ENCODE measurements around the gene INTS6.

Gene INTS6

GRCh38 chr13:51339354-51339753 is 113.5 kb downstream of the INTS6 start, which contains the start of gene SERPINE3:
TSS of gene SERPINE3 (plus strand) at chr13:51339691. CDS start at chr13:51341092, 1,401 bp downstream.
- H3K4me3 ChIP-seq, result no peak within 1 kb of the TSS
- H3K27me3 ChIP-seq, result no peaks in the 10 kb centered on the region
- H3K27ac ChIP-seq, result no peak within 1 kb of the TSS
- H3K9ac ChIP-seq, result no peak within 1 kb of the TSS
- H3K9me3 ChIP-seq (replicated peaks in 1 of 11), result no peaks in the 10 kb centered on the region
- no peaks in the 10 kb centered on the region for H4K20me1 ChIP-seq
- no peaks in the 10 kb centered on the region for H3K4me1 ChIP-seq
- H3K4me2 ChIP-seq, result no peak within 1 kb of the TSS
- H3K36me3 ChIP-seq, result no peaks in the 10 kb centered on the region
- no peak for TF ChIP-seq Cebpa-rat (IDR thresholded peaks at IDR 0.05)

DNA sequence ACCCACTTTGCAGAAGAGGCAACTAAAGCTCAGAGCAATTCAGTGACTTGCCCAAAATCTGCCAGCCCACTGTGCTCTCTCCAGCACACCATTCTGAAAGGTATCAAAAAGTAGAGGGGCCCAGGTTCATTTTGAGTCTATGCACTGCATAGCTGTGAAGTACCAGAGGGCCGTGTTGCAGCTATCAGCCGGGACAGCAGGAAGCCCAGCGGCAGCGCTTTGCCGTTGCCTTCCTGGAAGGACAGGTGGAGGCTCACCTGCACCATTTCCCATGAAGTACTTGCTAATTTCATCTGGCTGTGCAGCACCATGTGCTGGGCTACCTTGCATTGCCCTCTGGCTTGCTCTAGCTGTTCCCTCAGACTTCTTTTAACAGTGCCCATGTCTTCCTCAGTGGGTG is 116.1 kb downstream of the INTS6 start:
- Histone ChIP-seq H3K36me3 (no peaks in the 10 kb centered on the region), H3K9ac (no peak overlapping the region), H3K4me1 (peaks cover 2 to 5% (median 3%) of the 10 kb centered on the region in 10 experiments; a peak in 19 of 20 replicates), H3K27ac (no peak overlapping the region), H3K27me3 (no peaks in the 10 kb centered on the region), H3K4me3 (no peak overlapping the region), H3K4me2 (no peak overlapping the region), H3K9me3 (replicated peaks in 1 of 11) (no peaks in the 10 kb centered on the region), H4K20me1 (no peaks in the 10 kb centered on the region)
- TF ChIP-seq Cebpa-rat (IDR thresholded peaks at IDR 0.05), result no peak

- no peak overlapping the region for H3K27ac ChIP-seq
- peaks cover 20 to 25% (median 24%) of the 10 kb centered on the region in 10 experiments for H3K4me1 ChIP-seq
- no peaks in the 10 kb centered on the region for H4K20me1 ChIP-seq
- no peak for TF ChIP-seq Cebpa-rat (IDR thresholded peaks at IDR 0.05)
- no peak overlapping the region for H3K4me2 ChIP-seq
- H3K9ac ChIP-seq, result no peak overlapping the region
- H3K4me3 ChIP-seq, result no peak overlapping the region
- H3K9me3 ChIP-seq (replicated peaks in 1 of 11), result no peaks in the 10 kb centered on the region
- no peaks in the 10 kb centered on the region for H3K36me3 ChIP-seq
- H3K27me3 ChIP-seq, result no peaks in the 10 kb centered on the region
Measured at GRCh38 chr13:51333826-51334225, 119.0 kb downstream of the INTS6 start.

DNA sequence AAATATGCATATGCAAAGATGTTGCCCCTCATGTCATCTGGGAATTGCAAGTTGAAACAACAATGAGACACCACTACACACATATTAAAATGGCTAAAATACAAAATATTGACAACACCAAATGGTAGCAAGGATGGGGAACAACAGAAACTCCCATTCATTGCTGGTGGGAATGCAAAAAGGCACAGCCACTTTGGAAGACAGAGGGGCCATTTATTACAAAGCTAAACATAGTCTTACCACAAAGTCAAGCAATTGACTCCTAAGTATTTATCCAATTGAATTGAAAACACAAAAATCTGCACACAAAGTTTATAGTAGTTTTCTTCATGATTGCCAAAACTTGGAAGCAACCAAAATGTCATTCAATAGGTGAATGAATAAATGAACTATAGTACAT is 119.4 kb downstream of the INTS6 start:
- no peak overlapping the region for H3K4me3 ChIP-seq
- H3K9ac ChIP-seq, result no peak overlapping the region
- no peaks in the 10 kb centered on the region; a peak in 1 of 22 replicates for H3K27me3 ChIP-seq
- H3K36me3 ChIP-seq, result no peaks in the 10 kb centered on the region
- H4K20me1 ChIP-seq, result no peaks in the 10 kb centered on the region
- TF ChIP-seq Cebpa-rat (IDR thresholded peaks at IDR 0.05), result no peak
- H3K9me3 ChIP-seq (replicated peaks in 1 of 11), result no peaks in the 10 kb centered on the region
- H3K4me1 ChIP-seq, result peaks cover 20 to 25% (median 24%) of the 10 kb centered on the region in 10 experiments
- no peak overlapping the region for H3K4me2 ChIP-seq
- H3K27ac ChIP-seq, result no peak overlapping the region

GRCh38 chr13:51332566-51333361 is 120.1 kb downstream of the INTS6 start:
- no peak overlapping the region for H3K9ac ChIP-seq
- no peak overlapping the region for H3K27ac ChIP-seq
- H3K27me3 ChIP-seq, result no peaks in the 10 kb centered on the region; a peak in 1 of 22 replicates
- no peaks in the 10 kb centered on the region for H3K9me3 ChIP-seq (replicated peaks in 1 of 11)
- TF ChIP-seq Cebpa-rat (IDR thresholded peaks at IDR 0.05), result no peak
- H3K4me2 ChIP-seq, result no peak overlapping the region
- peaks cover 20 to 25% (median 24%) of the 10 kb centered on the region in 10 experiments for H3K4me1 ChIP-seq
- H4K20me1 ChIP-seq, result no peaks in the 10 kb centered on the region
- H3K36me3 ChIP-seq, result no peaks in the 10 kb centered on the region
- H3K4me3 ChIP-seq, result no peak overlapping the region

- H3K27ac ChIP-seq, result peak overlapping the region in 8 of 11 experiments; percentile 2 to 49 (median 29); a peak in 10 of 22 replicates
- H3K4me2 ChIP-seq, result peak overlapping the region; percentile 67 to 88 (median 80)
- H3K36me3 ChIP-seq, result no peaks in the 10 kb centered on the region
- H3K4me1 ChIP-seq, result peaks cover 20 to 25% (median 24%) of the 10 kb centered on the region in 10 experiments
- H4K20me1 ChIP-seq, result no peaks in the 10 kb centered on the region
- H3K27me3 ChIP-seq, result no peaks in the 10 kb centered on the region; a peak in 1 of 22 replicates
- no peak overlapping the region for H3K9ac ChIP-seq
- no peak for TF ChIP-seq Cebpa-rat (IDR thresholded peaks at IDR 0.05)
- H3K9me3 ChIP-seq (replicated peaks in 1 of 11), result no peaks in the 10 kb centered on the region
- H3K4me3 ChIP-seq, result no peak overlapping the region
Measured at GRCh38 chr13:51331354-51331861, 121.4 kb downstream of the INTS6 start.

- Histone ChIP-seq H3K4me1 (peaks cover 20 to 25% (median 24%) of the 10 kb centered on the region in 10 experiments), H3K4me2 (peak overlapping the region; percentile 67 to 88 (median 80)), H4K20me1 (no peaks in the 10 kb centered on the region; a peak in 1 of 22 replicates), H3K4me3 (no peak overlapping the region), H3K9ac (no peak overlapping the region), H3K36me3 (no peaks in the 10 kb centered on the region), H3K27ac (peak overlapping the region in 8 of 11 experiments; percentile 2 to 49 (median 29); a peak in 10 of 22 replicates), H3K27me3 (no peaks in the 10 kb centered on the region; a peak in 1 of 22 replicates), H3K9me3 (replicated peaks in 1 of 11) (no peaks in the 10 kb centered on the region)
- TF ChIP-seq Cebpa-rat (IDR thresholded peaks at IDR 0.05), result no peak
Measured at GRCh38 chr13:51330791-51331190, 122.0 kb downstream of the INTS6 start.

DNA sequence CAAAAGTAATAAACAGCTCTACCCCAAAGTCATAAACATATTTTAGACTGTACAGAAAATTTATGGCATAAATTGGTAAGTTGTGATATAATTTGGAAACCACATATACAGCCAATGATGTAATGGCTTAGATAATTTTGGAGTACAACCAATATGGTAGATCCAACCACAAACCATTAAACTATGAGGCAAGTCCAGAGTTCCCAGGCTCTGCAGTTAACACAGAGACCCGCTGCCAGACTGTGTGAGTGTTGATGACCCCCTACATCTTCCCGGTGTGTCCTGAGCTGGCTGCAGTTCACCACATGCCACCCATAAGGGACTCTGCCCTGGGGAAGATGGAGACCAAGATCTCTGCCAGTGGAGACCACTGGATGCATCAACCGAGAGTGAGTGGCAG is 123.2 kb downstream of the INTS6 start:
- no peaks in the 10 kb centered on the region for H3K36me3 ChIP-seq
- H3K9me3 ChIP-seq (replicated peaks in 1 of 11), result no peaks in the 10 kb centered on the region
- H3K4me1 ChIP-seq, result peaks cover 23 to 30% (median 27%) of the 10 kb centered on the region in 10 experiments
- H3K9ac ChIP-seq, result no peak overlapping the region
- no peak overlapping the region for H3K27ac ChIP-seq
- H4K20me1 ChIP-seq, result no peaks in the 10 kb centered on the region; a peak in 1 of 22 replicates
- no peak overlapping the region for H3K4me3 ChIP-seq
- H3K27me3 ChIP-seq, result no peaks in the 10 kb centered on the region; a peak in 1 of 22 replicates
- TF ChIP-seq Cebpa-rat (IDR thresholded peaks at IDR 0.05), result no peak
- peak overlapping the region in 6 of 11 experiments; percentile 69 to 88 (median 81); a peak in 10 of 22 replicates for H3K4me2 ChIP-seq

- no peak overlapping the region for H3K9ac ChIP-seq
- H3K4me3 ChIP-seq, result no peak overlapping the region
- no peak for TF ChIP-seq Cebpa-rat (IDR thresholded peaks at IDR 0.05)
- H4K20me1 ChIP-seq, result no peaks in the 10 kb centered on the region; a peak in 1 of 22 replicates
- no peaks in the 10 kb centered on the region for H3K36me3 ChIP-seq
- H3K27me3 ChIP-seq, result no peaks in the 10 kb centered on the region; a peak in 1 of 22 replicates
- H3K4me2 ChIP-seq, result no peak overlapping the region
- peaks cover 23 to 36% (median 29%) of the 10 kb centered on the region in 10 experiments for H3K4me1 ChIP-seq
- H3K9me3 ChIP-seq (replicated peaks in 1 of 11), result no peaks in the 10 kb centered on the region
- H3K27ac ChIP-seq, result no peak overlapping the region
Measured at GRCh38 chr13:51328488-51328887, 124.3 kb downstream of the INTS6 start.

Data from BLaER1 treated with 17β-estradiol and CSF1 and Interleukin-3, amounts not matched to agents 10 nM and 100 nM (cell line).